Motor neuron (in vitro differentiated cells): ENCODE results near the gene CALHM1. TPM values are rescaled to one million over a fixed set of nuclear protein-coding genes. Genes with fewer than 3 reads are reported as not detected.

ENCODE experiments used
- ATAC-seq, 8 experiments: fragments of 200-7000 bp; cut with Tn5 transposase; replicated peaks in 6 of 8; 2 replicates each; pipeline ENCODE4 v1.8.0; 2021; ENCODE audit warnings: mild to moderate bottlenecking in 8 of 8, moderate library complexity in 8 of 8
- H3K27ac ChIP-seq, 2 donors: fragments of 250-450 bp; sonication (Bioruptor Pico); 2 replicates each; pipeline ENCODE4 v1.9.0; 2021; ENCODE audit warnings: antibody characterized with exemption in 2 of 2, mild to moderate bottlenecking in 2 of 2, moderate library complexity in 1 of 2
- H3K4me1 ChIP-seq, 2 donors: fragments of 250-450 bp; sonication (Bioruptor Pico); replicated peaks in 1 of 2; 2 replicates each; pipeline ENCODE4 v1.6.1; 2021; ENCODE audit warnings: antibody characterized with exemption in 2 of 2, mild to moderate bottlenecking in 2 of 2, moderate library complexity in 1 of 2
- H3K4me3 ChIP-seq, 5 donors: fragments of 250-450 bp; sonication (Bioruptor Pico); 2 replicates each; pipeline ENCODE4 v1.9.0; 2021; ENCODE audit warnings: antibody characterized with exemption in 5 of 5, mild to moderate bottlenecking in 5 of 5, moderate library complexity in 4 of 5
- WGBS, 10 experiments: fragments of 450-650 bp; shearing (Covaris generic); methylation state at CpG; one replicate each; pipeline ENCODE4 v1.0.0; 2022; 5-methylcytosine and 5-hydroxymethylcytosine counted together
- in situ Hi-C, 9 experiments: fragments of 400-800 bp; cut with MboI; loops; one replicate each; pipeline ENCODE4 v1.15.0; 2021; ENCODE audit warnings: low sequenced_read_pairs in 9 of 9, low pct_unique_long_range_greater_than_20kb in 2 of 9; ENCODE audit not compliant: unreplicated experiment in 9 of 9
- total RNA-seq, 8 experiments: library from RNA; unstranded; fragments of 300-600 nt; gene quantifications; 2 replicates each; pipeline versions ENCODE4 v1.2.3 to v1.2.4, GENCODE V29; 2022

The CALHM1 gene
- total RNA-seq, 8 experiments from 2014 or later, result 0.05 to 0.59 (median 0.23) TPM

DNA sequence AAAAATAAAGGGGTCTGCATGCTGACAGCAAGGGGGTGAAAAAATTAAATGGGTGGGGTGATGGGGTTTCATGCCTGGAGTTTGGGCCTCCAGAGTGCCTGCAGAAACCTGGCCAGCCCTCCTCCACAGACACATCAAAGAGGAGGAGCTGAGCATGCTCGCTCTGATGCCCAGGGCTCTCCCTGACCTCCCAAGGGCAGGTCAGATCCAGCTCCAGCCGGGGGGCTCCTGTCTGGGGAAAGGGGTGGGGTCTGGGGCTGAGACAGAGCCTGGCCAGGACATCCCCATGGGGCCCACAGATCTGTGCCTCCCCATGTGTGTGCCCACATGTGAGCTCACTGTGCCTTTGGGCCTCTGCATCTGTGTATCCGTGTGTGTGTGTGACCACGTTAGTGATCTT, 915 bp upstream of the CALHM1 start:
- no peak overlapping the region for H3K4me3 ChIP-seq
- no CpG with 5 or more reads among the region's 4 CpGs for WGBS, 10 experiments
- in situ Hi-C loops, result no loop called here

DNA sequence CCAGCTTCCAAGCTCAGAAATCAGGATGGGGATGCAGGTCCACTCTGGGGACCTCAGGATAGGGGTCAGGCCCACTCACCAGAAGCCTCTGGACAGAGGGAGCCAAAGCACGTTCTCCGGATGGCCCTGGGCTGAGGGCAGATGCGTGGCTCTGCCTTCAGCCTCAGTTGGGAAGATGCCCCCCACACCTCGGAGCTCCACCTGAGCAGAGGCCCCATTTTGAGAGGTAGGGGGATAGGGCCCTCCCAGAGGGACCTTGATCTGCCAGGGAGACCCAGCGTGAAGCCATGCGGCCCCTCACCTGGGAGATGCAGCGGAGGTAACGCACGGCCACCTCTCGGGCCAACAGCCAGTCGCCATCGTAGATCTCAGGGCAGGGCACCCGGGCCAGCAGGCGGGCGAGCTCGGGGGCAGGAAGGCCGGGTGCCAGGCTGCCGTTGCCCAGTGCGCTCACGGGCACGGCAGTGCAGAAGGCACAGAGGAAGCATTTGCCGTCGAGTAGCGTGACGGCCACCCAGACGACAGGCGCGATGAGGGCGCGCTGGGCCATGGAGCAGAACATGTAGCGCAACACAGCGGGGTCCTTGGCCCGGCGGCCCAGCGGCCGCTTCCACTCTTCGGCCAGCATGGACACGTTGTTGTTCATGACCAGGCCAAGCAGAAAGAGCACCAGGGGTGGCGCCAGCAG, 660 bp downstream of the CALHM1 start:
- no peak overlapping the region for H3K27ac ChIP-seq

More for the DNA sequence above, 915 bp upstream of the CALHM1 start:
- peak in 5 of 8 experiments; percentile 3 to 66 (median 59) for ATAC-seq
- Histone ChIP-seq H3K4me1 (peaks cover 11 to 22% of the 10 kb centered on the region in 2 donors), H3K27ac (peak overlapping the region; percentile 50 to 63)

DNA sequence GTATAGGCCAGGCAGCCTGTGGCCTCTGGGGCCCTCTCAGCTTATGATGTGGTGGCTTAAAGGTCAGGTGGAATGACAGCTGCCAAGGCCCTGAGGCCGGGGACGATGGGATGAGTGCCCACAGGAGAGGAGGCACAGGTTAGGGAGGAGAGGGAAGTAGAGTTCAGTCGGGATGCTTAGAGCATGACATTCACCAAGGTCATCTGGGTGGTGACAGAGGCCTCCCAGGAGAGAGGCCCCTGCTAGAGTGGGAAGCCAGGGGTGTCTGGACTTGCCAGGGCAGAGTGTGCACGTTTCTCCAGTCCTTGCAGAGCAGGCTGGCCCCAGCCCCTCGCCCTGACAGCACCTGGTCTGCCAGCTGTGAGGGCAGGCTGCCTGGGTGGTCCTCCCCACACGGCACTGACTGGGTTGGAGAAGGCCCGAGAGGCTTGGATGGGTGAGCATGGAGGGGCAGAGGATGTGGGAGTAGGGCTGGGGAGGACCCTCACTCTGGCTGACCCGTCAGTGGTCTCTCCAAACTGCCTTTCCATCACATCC, 1.5 kb downstream of the CALHM1 start:
- ATAC-seq, result no peak
- no peak overlapping the region for H3K4me3 ChIP-seq
- H3K4me1 ChIP-seq, result peaks cover 11 to 28% of the 10 kb centered on the region in 2 donors
- in situ Hi-C loops, result no loop called here
- H3K27ac ChIP-seq, result no peak overlapping the region
- 75 to 100% (median 86%) methylated on average over 1 to 5 of the region's 8 CpGs; no CpG with 5 or more reads in 4 of the 10 experiments for WGBS, 10 experiments

More for the DNA sequence above, 660 bp downstream of the CALHM1 start:
- ATAC-seq, result no peak
- in situ Hi-C loops, result no loop called here
- 87 to 100% (median 99%) methylated on average over 1 to 9 of the region's 39 CpGs; no CpG with 5 or more reads in 6 of the 10 experiments for whole genome bisulfite sequencing, 10 experiments
- Histone ChIP-seq H3K4me1 (peaks cover 11 to 22% of the 10 kb centered on the region in 2 donors), H3K4me3 (no peak overlapping the region)

DNA sequence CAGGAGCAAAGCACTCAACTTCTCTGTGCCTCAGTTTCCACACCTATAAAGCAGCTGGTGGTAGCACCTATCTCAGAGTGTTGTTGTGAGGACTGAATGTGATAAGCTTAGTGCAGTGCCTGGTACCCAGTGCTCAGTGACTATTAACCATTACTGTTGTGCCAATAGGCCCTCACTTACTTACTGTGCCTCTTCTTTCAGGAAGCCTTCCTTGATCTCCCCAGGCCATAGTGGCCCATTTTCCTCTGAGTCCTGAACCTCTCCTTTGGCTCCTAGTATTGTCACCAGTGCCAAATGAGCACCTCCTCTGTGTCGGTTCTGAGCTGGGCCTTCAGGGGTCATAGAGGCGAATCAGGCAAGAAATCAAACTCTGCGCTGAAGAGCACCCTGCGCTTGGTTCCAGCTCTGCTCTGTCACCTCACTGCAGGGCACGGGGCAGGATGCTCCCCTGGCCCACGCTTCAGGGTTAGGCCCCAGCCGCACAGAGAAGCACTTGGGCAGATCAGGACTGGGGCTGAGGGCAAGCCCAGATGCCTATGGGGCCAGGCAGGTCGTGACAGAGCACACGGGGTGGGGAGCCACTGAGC, 2.5 kb downstream of the CALHM1 start:
- WGBS, 10 experiments, result 84 to 93% methylated on average over 5 of the region's 9 CpGs; no CpG with 5 or more reads in 8 of the 10 experiments
- ATAC-seq, result no peak
- in situ Hi-C loops, result no loop called here
- no peak overlapping the region for H3K4me3 ChIP-seq
- no peak overlapping the region for H3K27ac ChIP-seq
- H3K4me1 ChIP-seq, result peaks cover 11 to 31% of the 10 kb centered on the region in 2 donors

DNA sequence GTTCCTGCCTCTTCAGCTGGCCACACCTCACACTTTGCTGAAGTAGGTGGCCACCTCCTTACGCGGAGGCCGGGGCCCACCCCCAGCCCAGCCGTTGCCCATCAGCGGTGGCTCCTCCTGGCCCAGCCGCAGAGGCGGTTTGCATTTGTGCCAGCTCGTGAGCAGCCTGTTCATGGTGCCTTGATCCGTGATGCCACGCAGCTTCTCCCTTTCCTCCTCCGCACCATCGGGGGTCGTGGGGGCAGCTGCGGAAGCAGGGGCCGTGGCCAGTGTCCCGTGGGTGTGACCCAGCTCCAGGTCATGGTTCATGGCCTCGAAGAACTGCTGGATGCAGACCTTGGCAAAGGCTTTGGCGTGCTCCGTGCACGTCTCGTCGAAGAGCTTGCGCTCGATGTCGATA, 3.5 kb downstream of the CALHM1 start:
- 78 to 100% (median 90%) methylated on average over 1 to 10 of the region's 25 CpGs; no CpG with 5 or more reads in 5 of the 10 experiments for WGBS, 10 experiments
- Histone ChIP-seq H3K4me3 (no peak overlapping the region), H3K4me1 (peaks cover 11 to 31% of the 10 kb centered on the region in 2 donors), H3K27ac (no peak overlapping the region)
- in situ Hi-C loops, result no loop called here
- no peak for ATAC-seq

DNA sequence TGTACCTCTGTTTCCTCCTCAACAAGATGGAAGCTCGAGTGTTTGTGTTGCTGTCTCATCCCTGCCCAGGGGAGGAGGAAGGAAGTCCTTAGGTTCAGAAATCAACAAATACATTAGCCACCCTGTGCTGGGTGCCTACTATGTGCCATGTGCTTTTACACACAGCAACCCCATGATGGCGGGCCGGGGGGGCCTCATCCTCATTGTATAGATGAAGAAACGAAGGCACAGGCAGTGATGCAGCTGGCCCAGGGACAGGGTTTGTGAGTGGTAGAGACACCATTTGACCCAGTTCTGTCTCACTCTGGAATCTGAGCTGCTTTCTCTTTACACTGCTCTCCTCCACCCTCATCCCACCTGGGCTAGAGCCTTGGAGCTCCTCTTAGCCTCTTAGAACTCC, 4.7 kb downstream of the CALHM1 start:
- in situ Hi-C loops, result no loop called here
- no peak for ATAC-seq
- H3K27ac ChIP-seq, result no peak overlapping the region

DNA sequence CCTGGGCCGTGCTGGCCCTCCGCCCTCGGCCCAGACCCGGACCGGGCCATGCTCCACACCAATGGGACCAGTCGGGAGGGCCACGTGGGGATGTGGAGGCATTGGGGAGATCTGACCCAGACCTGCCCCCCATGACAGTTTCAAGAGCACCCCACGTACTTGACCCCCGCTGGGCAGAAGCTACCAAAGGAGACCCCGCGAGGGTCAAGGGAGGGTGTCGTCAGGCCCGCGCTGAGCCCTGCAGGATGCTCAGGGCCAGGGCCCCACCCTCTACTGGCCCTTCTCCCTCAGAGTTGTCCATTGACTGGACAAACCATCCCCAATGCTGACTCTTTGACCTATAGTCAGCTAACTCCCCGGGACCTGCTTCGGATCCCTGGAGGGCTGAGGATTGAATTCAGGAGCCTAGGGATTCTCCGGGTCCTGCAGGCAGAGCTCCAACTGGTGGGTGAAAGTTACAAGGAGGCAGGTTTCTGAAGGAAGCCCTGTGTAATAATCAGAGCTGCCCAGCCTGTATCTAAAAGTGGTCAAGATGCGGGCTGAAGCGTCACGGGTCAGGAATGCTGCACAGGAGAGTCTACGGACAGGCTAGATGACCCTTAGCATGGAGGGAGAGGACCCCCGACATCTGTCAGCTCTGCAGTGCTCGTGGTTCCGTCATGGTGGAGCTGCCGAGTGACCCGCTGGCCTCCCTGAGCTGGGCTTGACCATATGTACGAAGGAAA, 6.0 kb downstream of the CALHM1 start:
- peak in 3 of 8 experiments; percentile 4 to 9 (median 6) for ATAC-seq
- H3K4me3 ChIP-seq, result peak overlapping the region in 2 of 5 donors; percentile 10
- in situ Hi-C loops, result no loop called here

More for the DNA sequence above, 4.7 kb downstream of the CALHM1 start:
- H3K4me1 ChIP-seq, result peaks cover 1 to 19% of the 10 kb centered on the region in 2 donors
- 70 to 94% (median 87%) methylated on average over 2 to 4 of the region's 4 CpGs; no CpG with 5 or more reads in 6 of the 10 experiments for WGBS, 10 experiments
- no peak overlapping the region for H3K4me3 ChIP-seq

DNA sequence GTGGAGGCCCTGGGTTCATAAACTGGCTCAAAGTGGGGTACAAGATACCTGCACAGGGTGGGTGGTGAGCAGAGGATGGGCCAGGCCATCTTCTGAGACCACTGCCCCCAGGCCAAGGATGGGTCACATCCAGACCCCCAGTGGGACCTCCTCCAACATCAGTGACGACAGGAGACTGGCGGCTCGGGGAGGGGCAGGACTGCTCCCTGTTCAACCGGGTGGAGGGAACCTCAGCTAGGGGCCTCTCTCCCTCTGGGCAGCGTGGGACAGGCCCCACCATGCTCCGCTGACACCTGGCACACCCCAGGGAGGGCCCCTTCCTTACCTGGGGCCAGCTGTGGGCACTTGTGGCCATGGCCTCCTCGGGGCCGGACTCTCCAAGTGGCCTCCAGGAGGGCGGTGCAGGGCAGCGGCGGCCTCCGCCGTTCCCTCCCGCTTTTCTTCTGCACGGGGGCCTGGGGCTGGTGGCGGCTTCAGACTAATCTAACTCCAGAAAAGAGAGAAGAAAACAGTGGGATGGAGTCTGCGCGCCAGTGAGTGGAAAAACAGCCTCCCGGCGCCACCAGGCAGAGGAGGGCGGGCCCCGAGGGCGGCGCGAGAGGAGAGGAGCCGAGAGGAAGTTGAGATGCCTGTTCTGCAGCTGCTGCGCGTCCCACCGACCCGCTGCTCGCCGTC, 6.7 kb downstream of the CALHM1 start, which contains the start of gene CALHM2:
Gene CALHM2, minus strand, starts transcription at position 540 of the 675 bp plus-strand sequence. CDS start 2,429 bp downstream, outside the sequence.
- Histone ChIP-seq H3K4me3 (peak within 1 kb of the TSS in 2 of 5 donors; percentile 10), H3K4me1 (peaks cover 0 to 11% of the 10 kb centered on the region in 2 donors), H3K27ac (no peak within 1 kb of the TSS)
- WGBS, 10 experiments, result 0 to 60% (median 7%) methylated on average over 1 to 22 of the region's 32 CpGs; no CpG with 5 or more reads in 6 of the 10 experiments
- in situ Hi-C loops, result no loop called here
- peak; percentile 40 to 86 (median 77) for ATAC-seq

More for the DNA sequence above, 6.0 kb downstream of the CALHM1 start:
- Histone ChIP-seq H3K4me1 (peaks cover 0 to 15% of the 10 kb centered on the region in 2 donors), H3K27ac (no peak overlapping the region)
- 20 to 100% (median 80%) methylated on average over 1 to 18 of the region's 27 CpGs for WGBS, 10 experiments

DNA sequence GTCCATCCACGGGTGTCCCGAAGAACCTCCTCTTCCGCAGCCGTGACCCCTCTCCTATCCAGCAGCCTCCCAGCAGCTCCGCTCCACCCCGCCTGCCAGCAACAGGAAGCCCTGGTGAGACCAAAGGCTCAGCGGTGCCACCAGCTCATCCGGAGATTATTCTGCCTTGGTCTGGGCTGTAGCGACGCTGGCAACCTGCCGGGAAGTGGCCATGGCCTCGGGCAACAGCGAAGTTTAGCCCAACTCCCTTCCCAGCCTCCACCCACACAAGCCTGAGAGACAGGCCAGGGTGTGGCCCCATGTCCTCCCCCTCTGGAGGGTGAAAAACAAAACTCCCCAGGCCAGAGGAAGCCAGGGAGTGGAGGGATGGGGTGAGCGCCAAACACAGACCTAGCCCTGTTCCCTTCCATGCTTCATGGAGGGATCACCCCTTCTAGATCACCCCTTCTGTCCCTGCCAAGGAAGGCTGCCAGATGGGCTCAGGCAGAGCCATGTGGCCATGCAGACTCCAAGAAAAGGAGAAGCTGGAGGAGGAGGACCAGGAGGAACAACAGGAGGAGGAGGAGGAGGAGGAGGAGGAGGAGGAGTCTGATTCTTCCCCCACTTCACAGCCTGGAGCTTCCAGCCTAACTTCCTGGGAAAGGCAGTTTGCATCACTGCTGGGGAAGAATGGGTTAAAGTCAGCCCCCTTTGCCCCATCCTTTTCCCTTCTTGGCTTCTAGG, 7.4 kb downstream of the CALHM1 start:
- no peak overlapping the region for H3K27ac ChIP-seq
- in situ Hi-C loops, result no loop called here
- WGBS, 10 experiments, result 0 to 67% (median 25%) methylated on average over 1 to 9 of the region's 14 CpGs; no CpG with 5 or more reads in 6 of the 10 experiments
- peaks cover 0 to 9% of the 10 kb centered on the region in 2 donors for H3K4me1 ChIP-seq
- no peak overlapping the region for H3K4me3 ChIP-seq
- peak in 3 of 8 experiments; percentile 42 to 51 (median 51) for ATAC-seq

DNA sequence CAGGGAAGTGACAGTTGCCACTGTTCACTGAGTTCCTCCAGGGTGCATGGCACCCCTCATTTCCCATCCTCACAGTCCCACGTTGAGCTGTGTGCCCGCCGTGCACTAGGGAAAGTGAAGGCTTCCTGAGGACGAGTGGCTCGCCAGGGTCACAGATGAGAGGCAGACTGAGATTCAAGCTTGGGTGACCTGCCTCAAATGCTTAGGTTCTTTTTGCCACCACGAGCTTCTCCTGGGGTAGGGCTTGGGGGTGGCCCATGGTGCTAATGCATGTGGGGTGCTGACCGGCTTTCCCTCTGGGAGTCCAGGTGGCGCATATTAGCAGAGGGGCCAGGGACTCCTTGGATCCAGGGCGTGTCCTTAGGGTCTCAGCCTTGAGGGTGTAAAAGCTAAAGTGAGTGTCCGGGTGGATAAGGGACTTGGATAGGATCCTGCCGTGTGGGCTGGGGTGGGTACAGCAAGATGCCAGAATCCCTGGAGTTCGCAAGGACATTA, 8.5 kb downstream of the CALHM1 start:
- in situ Hi-C loops, result no loop called here
- Histone ChIP-seq H3K4me1 (peaks cover 0 to 9% of the 10 kb centered on the region in 2 donors), H3K4me3 (no peak overlapping the region), H3K27ac (no peak overlapping the region)
- ATAC-seq, result no peak
- WGBS, 10 experiments, result 33 to 96% (median 77%) methylated on average over 1 to 4 of the region's 12 CpGs; no CpG with 5 or more reads in 3 of the 10 experiments

DNA sequence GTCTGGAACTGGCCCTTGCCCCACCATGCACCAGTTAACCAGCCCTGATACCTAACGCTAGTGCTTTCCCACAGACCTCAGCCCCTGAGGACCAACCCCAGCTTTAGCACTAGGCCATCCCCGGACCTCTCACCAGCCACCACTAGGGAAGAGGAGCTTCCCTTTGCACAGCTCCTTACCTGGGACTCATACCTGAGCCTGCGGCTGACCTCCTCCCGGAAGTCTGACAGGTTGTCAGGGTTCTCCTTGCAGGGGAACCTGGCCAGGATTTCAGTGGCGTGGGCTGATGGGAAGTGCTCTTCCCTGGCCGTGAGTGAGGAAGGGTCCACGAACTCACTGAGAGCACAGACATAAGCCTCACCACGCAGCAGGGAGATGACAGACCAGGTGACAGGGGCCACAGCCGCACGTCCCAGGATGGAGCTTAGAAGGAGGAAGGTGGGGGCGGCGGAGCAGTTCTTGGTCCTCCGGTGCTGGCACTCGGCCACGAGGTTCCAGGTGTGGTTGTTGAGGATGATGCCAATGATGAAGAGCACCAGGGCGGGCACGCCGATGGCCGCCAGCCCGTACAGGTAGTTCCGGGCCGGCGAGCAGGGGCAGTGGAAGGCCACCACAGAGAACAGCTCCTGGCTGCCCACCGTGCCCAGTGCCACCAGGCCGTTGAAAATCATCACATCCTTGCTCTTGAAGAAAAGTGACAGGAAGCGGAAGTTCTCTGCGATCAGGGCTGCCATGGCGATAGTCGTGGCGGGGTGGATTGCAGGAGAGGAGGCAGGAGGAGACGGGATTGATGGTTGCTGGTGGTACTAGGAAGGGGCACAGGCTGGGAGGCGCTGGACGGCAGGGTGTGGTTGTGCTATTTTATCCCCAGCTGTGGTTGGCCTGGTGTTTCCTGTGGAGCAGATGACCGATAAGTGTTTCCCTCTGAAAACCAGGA, 9.2 kb downstream of the CALHM1 start:
- no peak for ATAC-seq
- Histone ChIP-seq H3K4me3 (no peak overlapping the region), H3K27ac (no peak overlapping the region), H3K4me1 (peaks cover 0 to 9% of the 10 kb centered on the region in 2 donors)
- in situ Hi-C loops, result no loop called here
- WGBS, 10 experiments, result 45 to 100% (median 89%) methylated on average over 2 to 15 of the region's 34 CpGs; no CpG with 5 or more reads in 1 of the 10 experiments
